T47D (cell line): Measurements from ENCODE around the gene MUSK.
A peak's percentile ranks its signal among the peaks of the same experiment; 100 is the strongest.
"Not testable (repeated sequence)": the region's sequence is repeated elsewhere in the genome, so short reads cannot be mapped to it uniquely, and the experiment has no call there.

Source experiments
- DNase-seq, 2 experiments: peaks; one replicate each; pipeline versions ENCODE4 v3.0.0 to v3.0.0-alpha.2; 2011 to 2012; ENCODE audit warnings: low read depth in 1 of 2, low spot score in 1 of 2
- JUND ChIP-seq: IDR thresholded peaks from 2 replicates; pipeline ENCODE4 v1.6.1; 2012; ENCODE audit warnings: low read depth
- in situ Hi-C: cut with HindIII; loops from 2 replicates; pipeline ENCODE4 v1.10.0; 2016; ENCODE audit warnings: low sequenced_read_pairs, low pct_unique_long_range_greater_than_20kb

The MUSK gene

DNA sequence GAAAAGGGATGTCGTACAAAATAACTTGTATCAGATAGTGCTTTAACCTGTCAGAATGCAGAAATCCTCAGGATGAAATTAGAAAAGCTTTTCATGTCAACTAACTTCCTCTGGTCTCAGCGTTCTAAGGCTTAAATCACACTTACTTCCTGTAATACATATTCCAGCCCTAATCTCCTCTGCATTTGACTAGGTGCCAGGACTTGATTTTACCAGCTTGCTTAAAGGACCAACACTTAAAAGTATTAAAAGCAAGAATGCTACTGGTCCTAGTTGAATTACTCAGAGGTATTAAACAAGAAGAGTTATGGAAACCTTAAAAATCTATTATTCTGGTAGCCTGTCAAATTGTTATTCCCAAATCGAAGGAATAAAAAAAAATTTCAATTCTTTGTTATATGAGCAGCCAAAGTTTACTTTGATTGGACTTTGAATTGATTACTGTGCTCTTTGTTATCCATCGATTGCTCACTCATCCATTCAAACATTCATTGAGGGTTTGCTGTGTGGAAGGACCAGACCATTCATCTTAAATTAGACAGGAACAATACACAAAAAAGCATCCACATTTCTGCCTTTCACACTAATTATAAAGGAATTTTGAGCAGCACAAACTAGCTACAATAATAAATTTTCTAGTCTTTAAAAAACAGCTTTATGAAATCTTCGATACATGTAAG is 108.7 kb downstream of the MUSK start:
- in situ Hi-C loops, result no loop called here
- no peak for DNase-seq
- no peak for TF ChIP-seq JUND

DNA sequence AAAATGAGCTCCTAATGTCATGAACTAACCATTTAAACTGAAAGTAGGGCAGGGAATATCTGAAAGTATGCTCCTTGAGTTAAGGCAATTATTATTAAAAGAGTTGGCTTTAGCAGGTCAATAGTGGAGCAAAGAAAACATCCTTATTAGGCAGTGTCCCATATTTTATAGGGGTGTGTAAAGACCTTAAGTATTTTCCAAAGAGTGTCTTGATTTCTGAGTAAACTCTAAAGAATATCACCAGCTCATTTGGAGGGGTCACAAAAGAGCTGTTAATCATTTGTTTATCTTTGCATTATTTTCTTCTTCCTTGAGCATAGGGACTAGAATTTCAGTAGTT is 109.3 kb downstream of the MUSK start:
- in situ Hi-C loops, result no loop called here
- DNase-seq, result no peak
- no peak for TF ChIP-seq JUND

DNA sequence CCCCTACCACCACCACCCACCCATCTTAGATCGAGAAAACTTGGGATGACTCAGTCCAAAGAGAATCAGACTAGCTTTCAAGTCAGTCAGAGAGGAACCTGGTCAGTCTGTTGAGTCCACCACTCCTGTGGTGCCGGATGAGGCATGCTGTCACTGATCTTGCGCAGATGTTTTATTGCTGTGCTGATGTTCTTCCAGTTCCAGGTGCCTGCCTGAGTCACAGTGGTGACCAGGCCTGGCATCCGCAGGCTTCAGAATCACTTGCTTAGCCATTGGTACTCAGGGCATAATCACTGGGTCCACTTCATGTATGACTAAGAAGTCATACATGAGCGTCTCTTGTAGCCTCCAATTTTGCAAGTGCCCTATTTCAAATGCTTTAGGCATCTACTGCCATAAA is 114.1 kb downstream of the MUSK start:
- DNase-seq, result no peak
- TF ChIP-seq JUND, result no peak
- in situ Hi-C loops, result no loop called here

DNA sequence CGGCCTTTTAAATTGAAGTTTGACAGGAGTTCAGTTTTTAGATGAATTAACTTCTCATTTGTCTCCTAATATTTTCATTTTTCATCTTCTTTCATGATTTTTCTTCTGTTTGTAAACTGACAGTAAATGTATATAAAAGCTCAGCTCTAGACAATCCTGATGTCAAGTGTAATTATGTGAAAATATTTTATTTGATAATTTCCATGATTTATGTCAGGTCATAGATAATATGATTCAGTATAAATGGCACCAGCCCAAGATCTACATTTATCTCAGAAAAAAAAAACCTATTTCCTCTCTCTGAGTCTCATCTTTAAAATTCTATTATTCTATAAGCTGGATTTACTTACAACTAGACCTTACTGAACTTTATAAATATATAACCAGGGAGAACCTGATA is 115.7 kb downstream of the MUSK start:
- in situ Hi-C loops, result no loop called here
- TF ChIP-seq JUND, result no peak
- DNase-seq, result no peak

DNA sequence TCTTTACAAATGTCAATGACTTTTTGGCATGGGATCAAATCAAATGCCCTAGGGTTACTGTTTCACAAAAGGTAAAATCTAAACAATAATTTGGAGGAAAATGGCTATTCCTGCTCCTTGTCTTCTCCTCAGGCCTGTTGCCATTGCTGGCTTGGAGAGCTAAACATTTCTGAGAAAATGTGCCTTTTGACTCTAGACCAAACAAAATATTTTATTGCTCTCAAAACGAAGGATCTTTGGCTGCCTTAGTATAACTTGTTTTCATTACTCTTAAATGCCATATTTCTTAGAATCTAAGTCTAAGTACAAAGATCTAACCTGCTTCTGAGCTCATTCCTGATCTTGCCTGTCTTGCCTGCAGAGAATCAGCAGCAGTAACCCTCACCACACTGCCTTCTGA is 116.6 kb downstream of the MUSK start:
- no peak for TF ChIP-seq JUND
- in situ Hi-C loops, result no loop called here
- no peak for DNase-seq

DNA sequence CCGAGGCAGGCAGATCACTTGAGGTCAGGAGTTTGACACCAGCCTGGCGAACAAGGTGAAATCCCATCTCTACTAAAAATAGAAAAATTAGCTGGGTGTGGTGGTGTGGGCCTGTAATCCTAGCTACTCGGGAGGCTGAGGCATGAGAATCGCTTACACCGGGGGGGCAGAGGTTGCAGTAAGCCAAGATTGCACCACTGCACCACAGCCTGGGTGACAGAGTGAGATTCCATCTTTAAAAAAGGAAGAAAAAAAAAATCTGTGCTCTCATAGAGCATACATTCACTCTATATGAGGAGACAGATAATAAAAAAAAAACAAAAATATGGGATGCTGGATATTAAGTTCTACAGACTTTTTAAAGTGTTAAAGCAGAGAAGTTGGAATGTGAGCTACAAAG is 119.8 kb downstream of the MUSK start:
- DNase-seq, in situ Hi-C loops: not testable (repeated sequence)

DNA sequence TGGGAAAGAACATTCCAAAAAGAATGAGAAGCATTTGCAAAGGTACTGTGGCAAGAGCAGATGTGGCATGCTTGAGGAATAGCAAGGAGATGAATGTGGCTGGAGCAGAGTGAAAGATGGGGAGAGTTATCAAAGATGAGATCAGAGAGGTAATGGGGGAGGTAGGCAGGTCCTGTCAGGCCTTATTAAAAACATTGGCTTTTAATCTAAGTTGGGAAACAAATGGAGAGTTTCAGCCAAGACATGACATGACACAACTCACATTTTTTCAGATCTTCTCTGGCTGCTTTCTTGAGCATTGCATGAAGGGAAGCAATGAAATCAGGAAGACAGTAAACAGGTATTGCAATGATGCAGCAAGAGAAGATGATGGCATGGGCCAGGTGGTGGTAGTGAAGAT is 120.3 kb downstream of the MUSK start:
- no peak for DNase-seq
- in situ Hi-C loops, result no loop called here
- TF ChIP-seq JUND, result no peak

DNA sequence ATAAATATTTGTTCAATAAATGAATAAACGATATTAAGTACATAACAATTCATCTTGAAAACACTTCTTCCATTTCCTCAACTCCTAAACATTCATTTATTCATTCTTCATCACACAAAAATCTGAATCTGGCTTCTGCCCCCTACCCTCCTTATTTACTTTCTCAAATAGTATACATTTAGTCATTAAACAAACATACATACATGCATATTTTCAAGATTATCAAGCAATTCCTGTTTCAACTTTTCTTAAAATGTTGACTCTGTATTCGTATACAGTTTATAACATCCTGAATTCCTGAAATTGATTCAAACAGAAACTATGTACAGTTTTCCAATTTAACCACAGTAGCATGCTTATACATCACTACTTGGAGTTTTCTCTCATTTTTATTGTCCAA is 129.0 kb downstream of the MUSK start:
- in situ Hi-C loops, result no loop called here
- peak in 1 of 2 experiments; percentile 25 for DNase-seq
- peak; percentile 69; the same call in 1 of the 2 replicates for TF ChIP-seq JUND

DNA sequence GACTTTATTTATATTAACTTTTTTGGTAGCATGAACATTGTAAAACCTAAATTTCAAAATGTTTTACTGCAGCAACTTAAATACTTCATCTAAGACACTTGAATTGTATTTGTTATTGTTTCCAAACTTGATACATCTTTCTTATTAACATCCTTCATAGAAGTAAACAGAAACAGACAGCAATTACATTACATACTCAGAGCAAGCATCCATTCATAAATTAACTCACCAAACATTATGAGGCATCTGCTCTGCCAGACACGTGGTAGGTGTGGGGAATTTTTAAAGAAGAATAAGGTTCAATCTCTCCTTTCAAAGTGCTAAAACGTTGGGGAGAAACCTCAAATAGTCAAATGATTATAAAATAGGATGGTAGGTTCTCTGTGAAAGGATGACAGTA is 130.8 kb downstream of the MUSK start:
- in situ Hi-C loops, result no loop called here
- TF ChIP-seq JUND, result no peak
- no peak for DNase-seq

DNA sequence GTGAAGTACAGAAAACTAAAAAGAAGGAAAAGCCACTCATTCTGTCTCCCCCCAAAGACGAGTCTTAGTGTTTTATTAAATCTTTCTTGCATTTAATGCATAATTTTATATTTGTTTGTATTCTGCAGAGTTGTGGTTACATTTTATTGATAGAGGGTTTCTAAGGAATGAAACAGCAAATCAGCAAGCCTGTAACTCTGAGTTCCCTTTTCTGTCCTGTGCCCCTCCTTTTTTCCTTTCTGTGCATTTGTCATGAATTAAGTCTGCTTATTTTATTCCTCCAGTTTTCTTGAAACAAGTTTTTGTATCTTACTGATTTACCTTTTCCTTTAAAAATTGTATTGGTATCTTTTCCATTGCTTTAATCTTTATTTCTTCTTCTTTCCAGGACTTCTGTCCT is 132.8 kb downstream of the MUSK start:
- in situ Hi-C loops, result no loop called here
- TF ChIP-seq JUND, result no peak
- DNase-seq, result no peak

DNA sequence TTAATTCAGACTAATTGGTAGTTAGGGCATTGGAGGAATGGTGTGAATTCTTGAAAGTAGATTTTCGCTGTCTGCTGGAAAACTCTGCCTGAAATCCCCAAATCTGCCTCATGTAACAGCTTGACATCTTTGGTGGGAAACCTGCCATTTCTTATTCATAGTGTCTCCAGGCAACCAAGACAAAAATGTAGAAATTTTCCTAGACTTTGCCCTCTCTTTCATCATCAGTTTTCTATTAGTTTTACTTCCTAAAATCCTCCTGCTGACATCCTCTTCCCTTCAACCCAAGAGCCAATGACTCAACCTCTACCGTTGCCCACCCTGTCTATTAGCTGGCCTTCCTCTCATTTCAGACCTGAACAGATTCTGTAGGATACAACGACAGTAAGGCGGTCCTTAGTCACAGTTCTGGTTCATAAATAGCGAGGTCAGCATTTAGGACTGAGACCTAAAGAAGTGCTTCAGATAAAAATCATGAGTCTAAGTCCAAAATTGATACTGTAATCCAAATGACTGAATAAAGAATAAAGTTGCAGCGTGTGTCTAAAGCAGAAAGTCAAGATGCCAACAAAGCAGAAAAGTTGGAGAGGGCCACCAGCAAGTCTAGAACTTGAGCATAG is 133.9 kb downstream of the MUSK start:
- DNase-seq, result no peak
- no peak for TF ChIP-seq JUND
- in situ Hi-C loops, result no loop called here

DNA sequence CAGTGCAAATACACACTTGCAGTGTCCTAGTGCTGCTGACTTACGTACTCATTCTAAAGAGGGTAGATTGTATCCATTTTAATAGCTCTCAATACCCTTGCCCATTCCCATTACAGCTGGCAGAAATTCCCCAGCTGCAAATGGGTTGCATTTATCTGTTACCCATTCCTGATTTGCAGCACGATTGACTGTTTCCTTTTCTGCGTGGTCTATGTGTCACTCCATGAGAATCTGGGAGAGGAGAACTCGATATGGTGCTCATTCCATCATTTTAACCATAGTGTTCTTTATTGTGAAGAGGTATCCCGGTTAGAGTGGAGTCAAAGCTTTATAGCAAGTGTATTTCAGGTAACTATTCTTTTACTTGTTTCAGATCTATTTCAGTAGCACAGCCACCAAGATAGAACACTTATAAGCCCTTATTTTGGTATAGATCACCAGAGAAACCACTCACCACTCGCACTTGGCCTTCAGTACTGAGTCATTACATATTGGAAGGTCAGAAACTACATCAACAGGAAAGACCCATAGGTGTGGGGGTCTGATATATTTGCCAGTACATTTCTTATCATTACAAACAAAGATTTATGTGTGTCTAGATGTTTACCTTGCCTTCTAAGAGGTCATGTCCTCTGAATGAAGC is 139.5 kb downstream of the MUSK start:
- no peak for TF ChIP-seq JUND
- in situ Hi-C loops, result no loop called here
- DNase-seq, result no peak

DNA sequence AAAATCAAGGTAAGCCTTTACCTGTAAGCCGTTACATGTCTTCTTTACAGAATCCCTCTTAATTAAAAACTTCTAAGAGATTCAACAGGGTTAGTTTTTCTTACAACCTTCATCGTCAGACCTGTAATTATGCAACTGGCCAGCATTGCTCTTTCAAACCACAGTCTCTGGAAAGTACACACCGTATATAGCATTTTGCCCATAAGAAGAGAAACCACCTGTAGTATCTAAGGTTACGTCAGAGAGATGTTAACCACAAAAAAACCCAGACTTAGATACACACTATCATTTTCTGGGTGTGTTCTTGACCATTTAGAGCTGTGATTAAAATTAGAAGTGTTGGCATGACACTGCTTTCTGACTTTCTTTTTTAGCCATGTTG is 140.0 kb downstream of the MUSK start:
- no peak for TF ChIP-seq JUND
- in situ Hi-C loops, result no loop called here

More for the DNA sequence above, 140.0 kb downstream of the MUSK start:
- no peak for DNase-seq
